ENCODE results near the gene PSME2.

- TF ChIP-seq CTCF (IDR thresholded peaks at IDR 0.05): no peak
- no peak for TF ChIP-seq ZFX (IDR thresholded peaks at IDR 0.05; ENCODE audit: borderline replicate concordance)
These were observed 16.1 kb downstream of the PSME2 start, which contains the start of gene FITM1 for GRCh38 chr14:24130380-24130716.

Measured in 22Rv1 (cell line).